Stimulated activated CD8-positive, alpha-beta memory T cell treated with anti-CD3 and anti-CD28 coated beads, Interleukin-7, amount 100 ng/mL, for 4 hours (primary cell): ENCODE results near the gene NAB1.

Experiments
- DNase-seq, 2 donors: peaks; one replicate each; pipeline ENCODE4 v3.0.0-alpha.2; 2020; ENCODE audit warnings: low read depth in 2 of 2

Gene NAB1

GRCh38 chr2:190637281-190637734 is 11.6 kb upstream of the NAB1 start:
- DNase-seq: no peak

- DNase-seq: no peak
Observed at GRCh38 chr2:190637903-190638618, 10.8 kb upstream of the NAB1 start.

DNA sequence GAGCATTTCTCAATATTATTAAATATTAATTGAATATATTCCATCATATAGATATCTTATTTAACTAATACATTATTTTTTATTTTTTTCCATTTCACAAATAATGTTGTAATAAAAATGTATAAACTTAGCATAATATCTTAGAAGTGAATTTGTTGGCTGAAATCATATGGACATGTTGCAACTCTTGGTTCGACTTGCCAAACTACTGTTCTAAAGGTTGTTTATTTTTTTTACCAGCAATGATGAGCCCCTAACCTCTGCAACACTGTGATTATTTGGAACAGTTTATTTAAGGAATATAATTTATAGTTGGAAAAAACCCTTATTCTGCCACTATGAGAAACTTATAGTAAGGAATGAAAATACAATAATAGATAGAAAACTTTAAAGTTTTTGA is 8.8 kb upstream of the NAB1 start:
- DNase-seq: no peak

- DNase-seq: no peak
Observed at GRCh38 chr2:190641469-190641868, 7.4 kb upstream of the NAB1 start.

- DNase-seq: no peak
Observed at GRCh38 chr2:190646780-190647522, 1.9 kb upstream of the NAB1 start.

GRCh38 chr2:190648289-190649034 is 421 bp upstream of the NAB1 start:
- peak; percentile 82 to 90 for DNase-seq

DNA sequence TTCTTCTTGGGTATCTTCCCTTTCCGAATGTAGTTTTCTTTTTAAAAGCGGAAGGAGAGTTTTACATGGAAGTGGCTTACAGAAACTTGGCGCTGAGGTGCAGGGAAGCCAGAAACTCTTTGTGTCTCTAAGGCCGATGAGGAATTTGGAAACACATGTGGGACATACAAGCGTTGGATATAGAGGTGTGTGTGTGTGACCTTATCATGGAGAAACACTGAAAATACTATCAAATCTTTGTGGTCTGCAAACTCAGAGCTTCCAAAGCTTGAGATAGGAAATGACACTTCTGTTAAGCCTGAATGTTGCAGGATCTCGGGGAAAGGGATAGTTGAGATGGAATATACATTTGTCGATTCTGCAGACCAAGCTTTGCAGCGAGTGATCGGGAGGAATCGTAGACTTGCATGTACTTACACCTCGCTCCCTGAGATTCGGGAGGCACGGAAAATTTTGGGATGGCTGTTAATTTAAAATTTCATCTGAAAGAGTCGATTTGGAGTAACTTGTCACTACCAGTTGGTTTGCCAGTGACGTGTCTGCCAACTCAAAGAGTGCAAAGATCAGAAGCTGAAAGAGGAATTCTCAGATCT is 1.0 kb downstream of the NAB1 start:
- DNase-seq: no peak

DNA sequence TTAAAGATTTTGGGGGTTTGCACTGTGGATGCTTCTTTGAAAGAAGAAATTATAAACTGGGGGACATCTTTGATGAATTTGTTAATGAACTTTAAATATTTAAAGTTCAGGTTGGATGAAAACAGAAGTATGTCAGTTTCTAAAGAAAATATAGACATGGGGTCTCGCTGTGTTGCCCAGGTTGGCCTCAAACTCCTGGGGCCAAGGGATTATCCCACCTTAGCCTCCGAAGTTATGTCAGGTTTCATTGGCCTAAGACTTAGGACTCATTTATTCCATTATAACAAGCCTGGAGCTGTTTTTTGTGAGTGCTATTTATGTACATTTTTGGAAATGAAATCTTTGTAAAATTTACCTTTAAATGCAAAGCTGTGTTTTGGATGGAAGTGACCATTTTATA is 2.5 kb downstream of the NAB1 start:
- no peak for DNase-seq

GRCh38 chr2:190653231-190653630 is 4.3 kb downstream of the NAB1 start:
- DNase-seq: no peak

GRCh38 chr2:190653931-190654330 is 5.0 kb downstream of the NAB1 start:
- DNase-seq: no peak

DNA sequence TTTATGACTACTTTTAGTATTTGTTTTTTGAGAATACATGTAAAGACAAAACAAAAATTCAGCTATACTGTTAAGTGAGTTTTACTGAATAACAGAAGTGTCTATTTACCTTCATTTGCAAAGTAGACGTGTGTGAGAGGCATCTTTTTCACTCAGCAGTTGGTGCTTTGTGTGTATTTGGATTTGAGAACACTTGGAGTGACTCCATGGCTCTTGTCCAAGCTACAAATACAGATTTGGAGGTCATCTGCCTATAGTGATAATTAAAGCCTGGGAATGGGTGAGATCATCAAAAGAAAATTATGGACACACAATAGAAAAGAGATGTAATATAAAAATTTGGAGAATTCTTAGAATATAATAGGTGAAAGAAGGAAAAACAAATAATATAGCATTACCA is 6.2 kb downstream of the NAB1 start:
- no peak for DNase-seq

DNA sequence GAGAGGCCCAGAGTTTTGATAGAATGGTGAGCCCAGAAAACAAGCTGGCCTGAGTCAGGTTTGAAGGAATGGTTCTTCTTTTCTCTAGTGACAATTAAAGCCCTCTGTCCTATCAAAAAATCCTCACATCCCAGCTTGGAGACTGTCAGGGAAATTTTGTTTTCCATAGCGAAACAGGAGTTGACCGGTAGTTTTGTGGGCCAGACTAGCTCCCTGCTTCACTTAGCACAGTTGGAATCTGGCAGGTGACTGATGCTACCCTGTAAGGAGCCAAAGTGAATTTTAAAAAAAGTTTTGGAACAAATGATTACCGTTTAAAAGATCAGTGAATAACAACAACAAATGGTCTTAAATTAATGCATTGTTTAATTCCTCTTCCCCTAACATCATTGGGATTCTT is 6.7 kb downstream of the NAB1 start:
- DNase-seq: no peak

- DNase-seq: no peak
Observed at GRCh38 chr2:190656301-190656700, 7.4 kb downstream of the NAB1 start.

GRCh38 chr2:190657474-190658255 is 8.8 kb downstream of the NAB1 start:
- no peak for DNase-seq

DNA sequence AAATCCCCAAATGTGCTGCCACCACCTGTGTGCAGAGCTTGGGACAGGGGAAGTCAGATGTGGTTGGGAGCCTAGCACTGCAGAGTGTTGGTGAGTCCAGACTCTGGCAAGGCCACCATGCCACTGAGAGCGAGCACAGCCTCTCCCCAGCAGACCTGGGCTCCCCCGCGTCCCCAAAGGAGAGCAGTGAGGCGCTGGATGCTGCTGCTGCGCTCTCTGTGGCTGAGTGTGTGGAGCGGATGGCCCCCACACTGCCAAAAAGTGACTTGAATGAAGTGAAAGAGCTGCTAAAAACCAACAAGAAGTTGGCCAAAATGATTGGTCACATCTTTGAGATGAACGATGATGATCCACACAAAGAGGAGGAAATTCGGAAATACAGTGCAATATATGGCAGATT is 10.7 kb downstream of the NAB1 start:
- no peak for DNase-seq

DNA sequence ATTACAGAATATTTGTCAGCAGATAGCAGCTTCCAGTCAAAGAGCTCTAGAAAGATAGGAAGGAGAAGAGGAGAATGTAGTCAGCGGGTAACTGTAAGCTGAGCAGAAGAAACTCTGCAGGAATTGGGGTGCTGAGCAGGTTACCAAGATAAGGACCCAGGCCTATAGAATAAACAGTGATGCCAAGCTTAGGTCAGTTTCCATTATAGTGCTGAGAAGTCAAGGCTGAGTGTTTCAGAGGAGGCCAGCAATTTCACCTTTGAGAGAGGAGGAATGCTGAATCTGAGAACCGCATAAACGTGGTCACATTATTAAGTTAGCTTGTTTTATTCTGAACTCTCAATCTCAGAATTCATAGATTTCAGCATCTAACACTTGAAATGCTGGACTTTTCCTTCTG is 13.9 kb downstream of the NAB1 start:
- DNase-seq: no peak

DNA sequence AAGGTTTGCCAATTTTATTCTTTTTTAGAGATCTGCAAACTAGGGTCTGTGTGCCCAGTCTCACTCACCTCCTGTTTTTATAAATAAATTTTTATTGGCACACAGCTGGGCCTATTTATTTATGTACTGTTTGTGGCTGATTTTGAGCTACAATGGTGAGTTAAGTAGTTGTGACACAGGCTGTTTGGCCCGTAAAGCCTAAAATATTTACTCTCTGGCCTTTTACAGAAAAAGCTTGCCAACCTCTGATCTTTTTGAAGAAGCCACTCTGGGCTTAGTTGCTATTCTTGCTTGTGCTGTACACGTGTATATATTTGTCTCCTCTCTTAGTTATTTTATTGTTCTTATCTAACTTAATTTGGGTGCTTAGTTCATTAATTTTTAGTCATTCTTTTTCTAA is 14.5 kb downstream of the NAB1 start:
- DNase-seq: no peak

- no peak for DNase-seq
Observed at GRCh38 chr2:190663839-190664238, 15.0 kb downstream of the NAB1 start.

DNA sequence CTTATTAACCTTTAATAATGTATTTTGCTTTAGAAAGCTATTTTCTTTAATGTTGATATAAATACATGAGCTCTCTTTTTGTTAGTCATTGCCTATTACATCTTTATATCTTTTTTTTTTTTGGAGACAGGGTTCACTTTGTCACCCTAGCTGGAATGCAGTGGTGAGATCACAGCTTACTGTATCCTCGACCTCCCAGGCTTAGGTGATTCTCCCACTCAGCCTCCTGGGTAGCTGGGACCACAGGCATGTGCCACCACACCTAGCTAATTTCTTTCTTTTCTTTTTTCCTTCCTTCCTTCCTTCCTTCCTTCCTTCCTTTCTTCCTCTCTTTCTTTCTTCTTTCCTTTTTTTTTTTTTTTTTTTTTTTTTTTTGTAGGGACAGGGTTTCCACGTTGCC is 15.4 kb downstream of the NAB1 start:
- no peak for DNase-seq

DNA sequence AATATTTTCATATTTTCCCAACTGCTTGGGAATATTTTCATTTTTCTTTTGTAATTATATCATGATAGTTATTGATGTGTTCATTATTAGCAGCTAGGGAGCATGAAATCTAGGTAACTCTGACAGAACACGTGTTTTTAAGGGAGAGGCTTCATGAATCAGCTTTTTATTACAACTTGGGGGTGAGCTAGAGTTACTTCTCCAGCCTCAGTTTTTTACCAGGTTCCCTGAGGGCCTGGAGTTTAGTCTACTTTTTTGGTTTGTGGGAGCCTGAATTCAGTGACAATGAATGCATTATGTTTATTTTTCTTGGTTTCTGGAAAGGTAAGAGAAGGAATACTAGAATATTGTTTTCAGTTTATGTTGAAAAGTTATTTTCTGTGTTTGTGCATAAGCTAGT is 18.0 kb downstream of the NAB1 start:
- DNase-seq: no peak

DNA sequence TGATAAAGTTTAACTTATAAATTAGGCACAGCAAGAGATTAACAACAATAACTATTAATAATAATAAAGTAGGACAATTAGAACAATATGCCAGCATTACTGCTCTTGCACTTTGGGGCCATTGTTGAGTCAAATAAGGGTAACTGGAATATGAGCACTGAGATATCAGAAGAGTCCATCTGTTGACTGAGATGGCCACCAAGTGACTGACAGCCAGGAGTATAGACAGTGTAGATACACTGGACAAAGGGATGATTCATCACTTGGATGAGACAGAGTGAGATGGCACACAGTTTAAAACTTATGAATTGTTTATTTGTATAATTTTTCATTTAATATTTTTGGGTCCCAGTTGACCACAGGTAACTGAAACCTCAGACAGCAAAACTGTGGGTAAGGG is 20.0 kb downstream of the NAB1 start:
- DNase-seq: no peak
